Gastroesophageal sphincter (tissue), 4 donors: Measurements from ENCODE around the gene HTR4. TPM values are rescaled to one million over a fixed set of nuclear protein-coding genes. Genes with fewer than 3 reads are reported as not detected.

ENCODE experiments used
- ATAC-seq: fragments of 150-250 bp; one replicate; pipeline ENCODE4 v1.9.1; 2016; ENCODE audit warnings: mild to moderate bottlenecking, moderate library complexity
- H3K27ac ChIP-seq, 4 donors: fragments of 200-600 bp; sonication (generic) in 3 of 4; 1 replicate in 3 of 4; 2 replicates in 1 of 4; pipeline ENCODE4 v1.5.1; 2016 to 2019
- H3K27me3 ChIP-seq: fragments of 200-600 bp; sonication (generic); one replicate; pipeline ENCODE4 v1.5.1; 2019
- H3K36me3 ChIP-seq, 2 donors: fragments of 200-600 bp; sonication (generic); one replicate each; pipeline ENCODE4 v1.5.1; 2019; ENCODE audit warnings: control low read depth in 1 of 2
- H3K4me1 ChIP-seq, 3 donors: fragments of 200-600 bp; sonication (generic); 1 replicate in 2 of 3; 2 replicates in 1 of 3; pipeline ENCODE4 v1.5.1; 2016 to 2019; ENCODE audit warnings: control low read depth in 2 of 3
- H3K4me3 ChIP-seq, 2 donors: fragments of 200-600 bp; sonication (generic); one replicate each; pipeline ENCODE4 v1.5.1; 2019; ENCODE audit warnings: mild to moderate bottlenecking in 1 of 2, moderate library complexity in 1 of 2
- H3K9me3 ChIP-seq, 3 donors: fragments of 200-600 bp; sonication (generic); one replicate each; pipeline ENCODE4 v1.5.1; 2017 to 2019; ENCODE audit warnings: control low read depth in 2 of 3
- EP300 ChIP-seq: sonication (generic); formaldehyde crosslinking; IDR thresholded peaks from one replicate; pipeline ENCODE4 v1.6.1; 2017; ENCODE audit warnings: antibody characterized with exemption, mild to moderate bottlenecking
- POLR2A ChIP-seq, 2 donors: fragments of 450-650 bp; IDR thresholded peaks; one replicate each; pipeline ENCODE4 v1.6.1; 2017; ENCODE audit warnings: antibody characterized with exemption in 2 of 2, mild to moderate bottlenecking in 2 of 2, moderate library complexity in 1 of 2
- POLR2AphosphoS5 ChIP-seq: sonication (generic); formaldehyde crosslinking; IDR thresholded peaks from one replicate; pipeline ENCODE4 v1.6.1; 2017; ENCODE audit warnings: antibody characterized with exemption
- WGBS, 2 donors: methylation state at CpG; one replicate each; pipeline ENCODE4 v1.1.5; 2018; ENCODE audit warnings: low coverage in 1 of 2; 5-methylcytosine and 5-hydroxymethylcytosine counted together
- total RNA-seq, 4 donors: library from RNA; depleted of rRNA; stranded (reverse); fragments of >200 nt; gene quantifications; one replicate each; pipeline ENCODE4 v1.1.0, GENCODE V29; 2016
- TF ChIP-seq, protein P1 (sequence below), 4 experiments: fragments of 200-600 bp in 2 of 4; fragments of 450-650 bp in 2 of 4; sonication (generic) in 1 of 4; IDR thresholded peaks; one replicate each; pipeline ENCODE4 v1.5.1; 2017 to 2019; ENCODE audit warnings: antibody characterized with exemption in 4 of 4, mild to moderate bottlenecking in 2 of 4, moderate library complexity in 2 of 4

HTR4 gene
- total RNA-seq, 4 donors from 2014 or later, result 0.27 to 1.0 TPM; not detected in 2

DNA sequence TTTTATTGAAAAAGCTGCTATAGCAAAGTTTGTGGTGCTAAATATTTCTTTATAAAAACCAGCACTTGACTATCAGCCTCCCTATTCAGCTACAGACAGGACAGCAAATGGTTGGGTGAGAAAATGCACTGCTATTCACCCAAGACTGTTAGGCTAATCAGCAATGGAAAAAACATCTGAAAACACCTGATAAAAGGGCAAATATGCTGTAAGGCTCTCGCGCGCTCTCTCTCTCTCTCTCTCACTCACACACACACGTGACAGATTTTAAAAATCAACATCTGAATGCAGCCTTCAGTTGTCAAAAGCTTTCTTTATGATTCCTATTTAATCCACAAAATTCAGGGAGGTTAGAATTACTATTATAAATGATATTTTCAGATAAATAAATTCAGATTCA lies 80.2 kb downstream of the HTR4 start:
- H3K9me3 ChIP-seq, result no peaks in the 10 kb centered on the region
- no peaks in the 10 kb centered on the region for H3K36me3 ChIP-seq
- H3K4me3 ChIP-seq, result no peak overlapping the region
- H3K4me1 ChIP-seq, result no peaks in the 10 kb centered on the region
- no peak for ATAC-seq
- H3K27ac ChIP-seq, result no peak overlapping the region
- no peak for TF ChIP-seq POLR2A (IDR thresholded peaks at IDR 0.05)
- TF ChIP-seq, protein P1, sequence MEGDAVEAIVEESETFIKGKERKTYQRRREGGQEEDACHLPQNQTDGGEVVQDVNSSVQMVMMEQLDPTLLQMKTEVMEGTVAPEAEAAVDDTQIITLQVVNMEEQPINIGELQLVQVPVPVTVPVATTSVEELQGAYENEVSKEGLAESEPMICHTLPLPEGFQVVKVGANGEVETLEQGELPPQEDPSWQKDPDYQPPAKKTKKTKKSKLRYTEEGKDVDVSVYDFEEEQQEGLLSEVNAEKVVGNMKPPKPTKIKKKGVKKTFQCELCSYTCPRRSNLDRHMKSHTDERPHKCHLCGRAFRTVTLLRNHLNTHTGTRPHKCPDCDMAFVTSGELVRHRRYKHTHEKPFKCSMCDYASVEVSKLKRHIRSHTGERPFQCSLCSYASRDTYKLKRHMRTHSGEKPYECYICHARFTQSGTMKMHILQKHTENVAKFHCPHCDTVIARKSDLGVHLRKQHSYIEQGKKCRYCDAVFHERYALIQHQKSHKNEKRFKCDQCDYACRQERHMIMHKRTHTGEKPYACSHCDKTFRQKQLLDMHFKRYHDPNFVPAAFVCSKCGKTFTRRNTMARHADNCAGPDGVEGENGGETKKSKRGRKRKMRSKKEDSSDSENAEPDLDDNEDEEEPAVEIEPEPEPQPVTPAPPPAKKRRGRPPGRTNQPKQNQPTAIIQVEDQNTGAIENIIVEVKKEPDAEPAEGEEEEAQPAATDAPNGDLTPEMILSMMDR (IDR thresholded peaks at IDR 0.05), result no peak
- no peak for TF ChIP-seq POLR2AphosphoS5
- TF ChIP-seq EP300, result no peak
- H3K27me3 ChIP-seq, result no peaks in the 10 kb centered on the region
- WGBS, 2 donors, result 47 to 63% methylated on average over 3 to 4 of the region's 4 CpGs

DNA sequence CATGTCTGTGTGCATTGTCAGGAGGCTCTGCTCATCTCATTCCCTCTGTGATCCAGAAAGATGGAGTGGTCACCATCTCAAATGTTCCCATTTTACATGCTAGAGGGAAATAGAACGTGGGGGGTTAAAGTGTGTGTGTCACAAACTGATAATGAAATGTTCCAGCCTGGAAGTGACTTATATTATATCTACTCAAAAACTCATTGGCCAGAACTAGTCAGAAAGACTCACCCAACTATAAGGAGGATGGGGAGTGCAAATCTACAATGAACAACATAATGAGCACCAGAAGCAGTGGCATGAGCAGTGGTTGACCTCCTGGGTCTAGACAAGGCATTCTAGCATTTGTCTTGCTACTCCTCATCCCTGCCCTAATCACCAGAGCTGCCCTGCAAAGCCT lies 81.0 kb downstream of the HTR4 start:
- no peak for ATAC-seq
- no peak overlapping the region for H3K27ac ChIP-seq
- WGBS, 2 donors, result 44 to 100% methylated on average over 1 of the region's 1 CpG
- no peaks in the 10 kb centered on the region for H3K9me3 ChIP-seq
- H3K36me3 ChIP-seq, result no peaks in the 10 kb centered on the region
- no peak overlapping the region for H3K4me3 ChIP-seq
- no peaks in the 10 kb centered on the region for H3K27me3 ChIP-seq
- H3K4me1 ChIP-seq, result no peaks in the 10 kb centered on the region
- TF ChIP-seq POLR2AphosphoS5, result no peak
- TF ChIP-seq EP300, result no peak
- TF ChIP-seq, protein P1 (IDR thresholded peaks at IDR 0.05), result no peak
- TF ChIP-seq POLR2A (IDR thresholded peaks at IDR 0.05), result no peak

GRCh38 chr5:148569948-148570347 lies 84.4 kb downstream of the HTR4 start:
- H3K27ac ChIP-seq, result no peak overlapping the region
- H3K36me3 ChIP-seq, result no peaks in the 10 kb centered on the region
- H3K4me3 ChIP-seq, result no peak overlapping the region
- H3K4me1 ChIP-seq, result no peaks in the 10 kb centered on the region
- no peak for ATAC-seq
- H3K9me3 ChIP-seq, result no peaks in the 10 kb centered on the region
- H3K27me3 ChIP-seq, result no peaks in the 10 kb centered on the region
- TF ChIP-seq POLR2AphosphoS5 (no peak), EP300 (no peak), POLR2A (IDR thresholded peaks at IDR 0.05) (no peak)
- TF ChIP-seq, protein P1 (IDR thresholded peaks at IDR 0.05), result no peak

DNA sequence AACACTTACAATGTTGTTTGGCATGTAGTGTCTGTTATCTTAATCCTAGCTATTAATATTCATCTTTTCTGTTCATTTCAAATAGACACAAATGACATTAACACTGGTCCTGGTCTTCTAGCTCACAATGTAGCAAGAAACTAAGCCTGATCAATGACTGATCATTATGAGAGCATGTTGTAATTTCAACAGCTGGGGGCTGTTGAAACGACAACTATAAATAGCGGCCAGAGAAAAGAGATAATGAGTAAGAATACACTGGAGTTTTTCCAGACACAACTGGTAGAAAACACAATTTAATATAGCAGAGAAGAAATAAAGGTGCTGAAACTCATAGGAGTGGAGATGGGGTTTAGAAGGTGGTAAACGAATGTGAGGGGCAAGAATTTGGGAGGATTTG lies 89.2 kb downstream of the HTR4 start:
- Histone ChIP-seq H3K27ac (no peak overlapping the region), H3K36me3 (no peaks in the 10 kb centered on the region), H3K9me3 (no peaks in the 10 kb centered on the region), H3K27me3 (no peaks in the 10 kb centered on the region), H3K4me3 (no peak overlapping the region), H3K4me1 (peaks cover 0 to 16% (median 0%) of the 10 kb centered on the region in 3 donors)
- TF ChIP-seq POLR2A (IDR thresholded peaks at IDR 0.05) (no peak), EP300 (no peak), POLR2AphosphoS5 (no peak)
- TF ChIP-seq, protein P1 (IDR thresholded peaks at IDR 0.05), result no peak
- no peak for ATAC-seq
- 28 to 60% methylated on average over 1 to 3 of the region's 3 CpGs for WGBS, 2 donors

DNA sequence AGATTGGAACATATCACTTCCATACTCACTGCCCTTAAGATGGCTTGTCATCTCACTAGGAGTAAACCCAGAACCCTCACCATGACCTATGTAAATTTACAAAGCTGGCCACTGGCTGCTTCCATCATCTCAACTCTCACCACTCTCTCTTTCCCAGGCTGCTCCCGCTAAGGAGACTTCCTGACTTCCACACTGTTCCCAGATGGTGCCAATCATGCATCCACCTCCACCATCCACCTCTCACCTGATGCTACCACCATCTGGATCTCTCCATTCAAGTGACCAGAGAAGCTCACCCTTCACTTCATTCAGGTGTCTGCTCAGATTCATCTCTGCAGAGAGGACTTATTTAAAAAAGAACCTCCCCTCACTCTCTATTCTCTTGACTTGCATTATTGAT lies 91.3 kb downstream of the HTR4 start:
- H3K4me1 ChIP-seq, result peaks cover 0 to 16% (median 0%) of the 10 kb centered on the region in 3 donors
- WGBS, 2 donors, result 92% methylated on average over 1 of the region's 1 CpG; no CpG with 5 or more reads in 1 of the 2 donors
- no peak overlapping the region for H3K27ac ChIP-seq
- H3K27me3 ChIP-seq, result no peaks in the 10 kb centered on the region
- no peaks in the 10 kb centered on the region for H3K36me3 ChIP-seq
- TF ChIP-seq, protein P1 (IDR thresholded peaks at IDR 0.05), result no peak
- TF ChIP-seq POLR2A (IDR thresholded peaks at IDR 0.05), result no peak
- TF ChIP-seq EP300, result no peak
- TF ChIP-seq POLR2AphosphoS5, result no peak
- no peaks in the 10 kb centered on the region for H3K9me3 ChIP-seq
- no peak overlapping the region for H3K4me3 ChIP-seq
- no peak for ATAC-seq
